HG03432 (cell line): Measurements from ENCODE around the gene CYB561.

Experiments used
- ATAC-seq: cut with Tn5 transposase; IDR thresholded peaks from one replicate; pipeline ENCODE4 v1.9.1; 2021; ENCODE audit warnings: mild to moderate bottlenecking, moderate library complexity; ENCODE audit not compliant: unreplicated experiment

The CYB561 gene

GRCh38 chr17:63435681-63436522 lies 10.2 kb downstream of the CYB561 start:
- ATAC-seq = no peak

GRCh38 chr17:63434951-63435571 lies 11.0 kb downstream of the CYB561 start:
- ATAC-seq = no peak

- ATAC-seq = no peak
Measured at GRCh38 chr17:63433746-63434591, 12.1 kb downstream of the CYB561 start.

GRCh38 chr17:63431939-63432804 lies 13.9 kb downstream of the CYB561 start:
- no peak for ATAC-seq

- no peak for ATAC-seq
Measured at GRCh38 chr17:63431618-63431938, 14.5 kb downstream of the CYB561 start.

GRCh38 chr17:63430223-63430622 lies 15.9 kb downstream of the CYB561 start:
- no peak for ATAC-seq

GRCh38 chr17:63429766-63430165 lies 16.3 kb downstream of the CYB561 start:
- no peak for ATAC-seq

GRCh38 chr17:63426917-63427308 lies 19.2 kb downstream of the CYB561 start:
- ATAC-seq = no peak

GRCh38 chr17:63426041-63426916 lies 19.8 kb downstream of the CYB561 start:
- no peak for ATAC-seq

GRCh38 chr17:63425483-63425882 lies 20.6 kb downstream of the CYB561 start:
- ATAC-seq = no peak

GRCh38 chr17:63423963-63424362 lies 22.1 kb downstream of the CYB561 start:
- no peak for ATAC-seq

- ATAC-seq = no peak
Measured at GRCh38 chr17:63423251-63423950, 22.7 kb downstream of the CYB561 start.

GRCh38 chr17:63421681-63422645 lies 24.1 kb downstream of the CYB561 start:
- no peak for ATAC-seq

GRCh38 chr17:63420868-63421680 lies 25.0 kb downstream of the CYB561 start:
- no peak for ATAC-seq

GRCh38 chr17:63419949-63420867 lies 25.9 kb downstream of the CYB561 start:
- no peak for ATAC-seq

GRCh38 chr17:63419398-63419797 lies 26.7 kb downstream of the CYB561 start:
- ATAC-seq = no peak
